Keratinocyte (primary cell): ENCODE measurements around the gene PCID2. TPM values are rescaled to one million over a fixed set of nuclear protein-coding genes. Genes with fewer than 3 reads are reported as not detected.

Source experiments
- DNase-seq: peaks from one replicate; pipeline ENCODE4 v3.0.0-alpha.2; 2011; ENCODE audit warnings: low read depth, missing footprints, low spot score
- FAIRE-seq: peaks from 2 replicates; lab custom pipeline; 2011; peaks lifted over from hg19 to GRCh38; lab: Jason Lieb, UNC
- H2AFZ ChIP-seq: 2 replicates; pipeline ENCODE4 v1.6.0; 2012; ENCODE audit warnings: low read length, control low read depth, inconsistent platforms; ENCODE audit not compliant: control insufficient read depth
- H3K27ac ChIP-seq: 2 replicates; pipeline ENCODE4 v1.5.1; 2011; ENCODE audit warnings: low read length; ENCODE audit not compliant: control insufficient read depth, insufficient read depth
- H3K27me3 ChIP-seq: 3 replicates; pipeline ENCODE4 v1.6.0; 2011; ENCODE audit warnings: low read length; ENCODE audit not compliant: control insufficient read depth, insufficient read depth; ENCODE audit errors: extremely low read depth
- H3K36me3 ChIP-seq, 2 experiments: 2 replicates in 1 of 2; 3 replicates in 1 of 2; pipeline ENCODE4 v1.5.1; 2011; ENCODE audit warnings: low read length in 2 of 2, mild to moderate bottlenecking in 1 of 2; ENCODE audit not compliant: control insufficient read depth in 2 of 2, insufficient read depth in 2 of 2; ENCODE audit errors: extremely low read depth in 1 of 2
- H3K4me1 ChIP-seq: 3 replicates; pipeline ENCODE4 v1.5.1; 2011; ENCODE audit warnings: low read length; ENCODE audit not compliant: control insufficient read depth, insufficient read depth; ENCODE audit errors: extremely low read depth
- H3K4me2 ChIP-seq: 3 replicates; pipeline ENCODE4 v1.6.0; 2011; ENCODE audit warnings: low read depth, low read length; ENCODE audit not compliant: control insufficient read depth, insufficient read depth; ENCODE audit errors: extremely low read depth
- H3K4me3 ChIP-seq, 3 experiments: fragments of 200-600 bp in 1 of 3; sonication (generic) in 1 of 3; 2 replicates in 2 of 3; 3 replicates in 1 of 3; pipeline ENCODE4 v1.5.1; 2011 to 2016; ENCODE audit warnings: low read length in 3 of 3, mild to moderate bottlenecking in 3 of 3, control low read depth in 2 of 3, inconsistent platforms in 1 of 3, low read depth in 1 of 3, mixed read lengths in 1 of 3, mixed run types in 1 of 3, moderate library complexity in 1 of 3; ENCODE audit not compliant: control insufficient read depth in 2 of 3, insufficient read depth in 2 of 3; ENCODE audit errors: extremely low read depth in 1 of 3
- H3K79me2 ChIP-seq: 2 replicates; pipeline ENCODE4 v1.6.0; 2012; ENCODE audit warnings: low read length; ENCODE audit not compliant: control insufficient read depth, insufficient read depth
- H3K9ac ChIP-seq: 3 replicates; pipeline ENCODE4 v1.6.0; 2011; ENCODE audit warnings: low read length; ENCODE audit not compliant: control insufficient read depth, insufficient read depth; ENCODE audit errors: extremely low read depth
- H3K9me1 ChIP-seq: 3 replicates; pipeline ENCODE4 v1.6.0; 2011; ENCODE audit warnings: low read length; ENCODE audit not compliant: control insufficient read depth, insufficient read depth; ENCODE audit errors: extremely low read depth
- H3K9me3 ChIP-seq: 2 replicates; pipeline ENCODE4 v1.5.1; 2012; ENCODE audit warnings: low read depth, low read length; ENCODE audit not compliant: control insufficient read depth
- H4K20me1 ChIP-seq: 3 replicates; pipeline ENCODE4 v1.6.0; 2011; ENCODE audit warnings: low read length; ENCODE audit not compliant: control insufficient read depth, insufficient read depth; ENCODE audit errors: extremely low read depth
- CTCF ChIP-seq, 3 experiments: IDR thresholded peaks in 1 of 3; conservative IDR thresholded peaks in 1 of 3; optimal IDR thresholded peaks in 1 of 3; 2 replicates in 2 of 3; 3 replicates in 1 of 3; pipeline versions ENCODE3 to v1.5.1; 2011; ENCODE audit warnings: low read length in 3 of 3, mild to moderate bottlenecking in 3 of 3, moderate library complexity in 2 of 3, control low read depth in 1 of 3, inconsistent platforms in 1 of 3; ENCODE audit not compliant: insufficient read depth in 2 of 3; ENCODE audit errors: extremely low read depth in 1 of 3
- EZH2 ChIP-seq: IDR thresholded peaks from one replicate; pipeline ENCODE4 v1.6.1; 2012; ENCODE audit warnings: inconsistent platforms, mild to moderate bottlenecking, low read length, moderate library complexity
- dilution Hi-C: fragments of 300-500 bp; cut with MboI; formaldehyde crosslinking; loops from one replicate; pipeline ENCODE4 v1.7.0; 2020; ENCODE audit warnings: low sequenced_read_pairs; ENCODE audit not compliant: extremely low pct_ligation_motif_present
- polyA plus RNA-seq, 5 experiments: library from polyadenylated mRNA; depleted of rRNA in 3 of 5; stranded (reverse) in 3 of 5; stranded (forward) in 1 of 5; unstranded in 1 of 5; fragments of >200 nt; gene quantifications; 1 replicate in 1 of 5; 2 replicates in 3 of 5; 3 replicates in 1 of 5; pipeline versions ENCODE4 v1.2.1 to v1.2.3, GENCODE V29; 2011 to 2012; ENCODE audit warnings: missing spikeins in 2 of 5, low read depth in 1 of 5, low replicate concordance in 1 of 5

PCID2 gene
- polyA plus RNA-seq, 1 donor (not counting 4 experiments of a cell fraction or from before 2014, with no cell fraction given) = 76.5 TPM

GRCh38 chr13:113167575-113167974 is 40.9 kb downstream of the PCID2 start:
- Histone ChIP-seq H3K36me3 (peaks cover 9 to 10% of the 10 kb centered on the region in 2 experiments), H3K4me1 (no peaks in the 10 kb centered on the region), H3K9me3 (no peaks in the 10 kb centered on the region), H3K27me3 (peaks cover 5% of the 10 kb centered on the region), H3K27ac (no peak overlapping the region), H3K4me2 (no peak overlapping the region), H4K20me1 (no peaks in the 10 kb centered on the region), H3K4me3 (no peak overlapping the region), H2AFZ (no peak overlapping the region), H3K9ac (no peak overlapping the region), H3K9me1 (no peaks in the 10 kb centered on the region), H3K79me2 (no peaks in the 10 kb centered on the region)
- FAIRE-seq (no peak), DNase-seq (no peak)
- no peak for TF ChIP-seq CTCF (optimal IDR thresholded peaks at IDR 0.05 in 1 of 3, IDR thresholded peaks at IDR 0.05 in 1 of 3, conservative IDR thresholded peaks at IDR 0.05 in 1 of 3; ENCODE audit: extremely low read depth in 1 of 3, insufficient read depth in 2 of 3, low read length in 3 of 3)
- no peak for TF ChIP-seq EZH2
- dilution Hi-C loops = no loop called here

- dilution Hi-C loops = no loop called here
- H3K27ac ChIP-seq = no peak overlapping the region
- H2AFZ ChIP-seq = no peak overlapping the region
- DNase-seq (no peak), FAIRE-seq (no peak)
- no peaks in the 10 kb centered on the region for H3K79me2 ChIP-seq
- no peak overlapping the region for H3K4me3 ChIP-seq
- H3K9me3 ChIP-seq = no peaks in the 10 kb centered on the region
- no peaks in the 10 kb centered on the region for H3K9me1 ChIP-seq
- H3K9ac ChIP-seq = no peak overlapping the region
- no peak for TF ChIP-seq CTCF (optimal IDR thresholded peaks at IDR 0.05 in 1 of 3, IDR thresholded peaks at IDR 0.05 in 1 of 3, conservative IDR thresholded peaks at IDR 0.05 in 1 of 3; ENCODE audit: extremely low read depth in 1 of 3, insufficient read depth in 2 of 3, low read length in 3 of 3)
- TF ChIP-seq EZH2 = no peak
- H3K4me1 ChIP-seq = no peaks in the 10 kb centered on the region
- peaks cover 6 to 9% of the 10 kb centered on the region in 2 experiments for H3K36me3 ChIP-seq
- H4K20me1 ChIP-seq = no peaks in the 10 kb centered on the region
- peaks cover 6% of the 10 kb centered on the region for H3K27me3 ChIP-seq
- no peak overlapping the region for H3K4me2 ChIP-seq
Observed at GRCh38 chr13:113167155-113167554, 41.3 kb downstream of the PCID2 start.
